ENCODE measurements around the gene NUBP2. TPM values are rescaled to one million over a fixed set of nuclear protein-coding genes. Genes with fewer than 3 reads are reported as not detected.

The NUBP2 gene
- polyA plus RNA-seq, 2 of the 4 experiments (the other 2 are of a cell fraction), result 24.7 to 65.3 TPM

DNA sequence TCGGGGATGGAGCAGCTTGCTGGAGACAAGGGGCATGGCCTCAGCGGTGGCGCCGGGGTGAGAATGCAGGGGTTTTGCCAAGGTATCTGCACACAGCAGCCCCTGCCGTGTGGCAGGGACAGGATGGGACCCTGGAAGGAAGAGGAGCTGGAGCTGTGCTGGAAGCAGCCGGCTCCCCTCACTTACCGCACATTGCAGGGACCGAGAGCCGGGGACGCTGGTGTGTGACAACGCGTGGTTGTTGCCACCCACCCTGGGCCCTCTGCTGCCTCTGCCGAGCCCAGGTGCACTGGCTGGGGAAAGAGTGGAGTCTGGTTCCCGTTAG lies 3.0 kb downstream of the NUBP2 start:
- WGBS (ENCODE audit: missing lambda C conversion rate), result 91% methylated on average over 11 of the region's 14 CpGs
- H3K4me3 ChIP-seq, result no peak overlapping the region
- ATAC-seq (no peak), FAIRE-seq (no peak), DNase-seq (ENCODE audit: low read depth in 1 of 2, low spot score in 1 of 2) (no peak)
- peaks cover 14% of the 10 kb centered on the region; the same call in 2 of the 3 replicates for H3K4me1 ChIP-seq
- TF ChIP-seq RCOR1 (IDR thresholded peaks at IDR 0.05; ENCODE audit: low read depth, low read length), result no peak
- TF ChIP-seq SMC3 (IDR thresholded peaks at IDR 0.05), result no peak
- no peak for TF ChIP-seq HOXA7 (CRISPR knock-in tag; IDR thresholded peaks at IDR 0.05)
- TF ChIP-seq CBX2 (IDR thresholded peaks at IDR 0.05; ENCODE audit: borderline replicate concordance, low read depth), result no peak
- no peak for TF ChIP-seq HDAC2 (IDR thresholded peaks at IDR 0.05)
- TF ChIP-seq NFE2L2 (conservative IDR thresholded peaks at IDR 0.05; ENCODE audit: low read length), result no peak
- TF ChIP-seq FOXS1 (CRISPR knock-in tag; IDR thresholded peaks at IDR 0.05), result no peak
- no peak for TF ChIP-seq USF2 (IDR thresholded peaks at IDR 0.05)
- no peak for TF ChIP-seq CBX8 (IDR thresholded peaks at IDR 0.05)
- TF ChIP-seq EP300 (IDR thresholded peaks at IDR 0.05), result no peak
- TF ChIP-seq RARB (CRISPR knock-in tag; IDR thresholded peaks at IDR 0.05), result no peak
- TF ChIP-seq, protein P1, sequence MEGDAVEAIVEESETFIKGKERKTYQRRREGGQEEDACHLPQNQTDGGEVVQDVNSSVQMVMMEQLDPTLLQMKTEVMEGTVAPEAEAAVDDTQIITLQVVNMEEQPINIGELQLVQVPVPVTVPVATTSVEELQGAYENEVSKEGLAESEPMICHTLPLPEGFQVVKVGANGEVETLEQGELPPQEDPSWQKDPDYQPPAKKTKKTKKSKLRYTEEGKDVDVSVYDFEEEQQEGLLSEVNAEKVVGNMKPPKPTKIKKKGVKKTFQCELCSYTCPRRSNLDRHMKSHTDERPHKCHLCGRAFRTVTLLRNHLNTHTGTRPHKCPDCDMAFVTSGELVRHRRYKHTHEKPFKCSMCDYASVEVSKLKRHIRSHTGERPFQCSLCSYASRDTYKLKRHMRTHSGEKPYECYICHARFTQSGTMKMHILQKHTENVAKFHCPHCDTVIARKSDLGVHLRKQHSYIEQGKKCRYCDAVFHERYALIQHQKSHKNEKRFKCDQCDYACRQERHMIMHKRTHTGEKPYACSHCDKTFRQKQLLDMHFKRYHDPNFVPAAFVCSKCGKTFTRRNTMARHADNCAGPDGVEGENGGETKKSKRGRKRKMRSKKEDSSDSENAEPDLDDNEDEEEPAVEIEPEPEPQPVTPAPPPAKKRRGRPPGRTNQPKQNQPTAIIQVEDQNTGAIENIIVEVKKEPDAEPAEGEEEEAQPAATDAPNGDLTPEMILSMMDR (IDR thresholded peaks at IDR 0.05), result no peak
- TF ChIP-seq HES2 (IDR thresholded peaks at IDR 0.05), result no peak
- no peak for TF ChIP-seq KDM5A (IDR thresholded peaks at IDR 0.05)
- TF ChIP-seq ZC3H11A (IDR thresholded peaks at IDR 0.05), result no peak
- TF ChIP-seq, protein P2, sequence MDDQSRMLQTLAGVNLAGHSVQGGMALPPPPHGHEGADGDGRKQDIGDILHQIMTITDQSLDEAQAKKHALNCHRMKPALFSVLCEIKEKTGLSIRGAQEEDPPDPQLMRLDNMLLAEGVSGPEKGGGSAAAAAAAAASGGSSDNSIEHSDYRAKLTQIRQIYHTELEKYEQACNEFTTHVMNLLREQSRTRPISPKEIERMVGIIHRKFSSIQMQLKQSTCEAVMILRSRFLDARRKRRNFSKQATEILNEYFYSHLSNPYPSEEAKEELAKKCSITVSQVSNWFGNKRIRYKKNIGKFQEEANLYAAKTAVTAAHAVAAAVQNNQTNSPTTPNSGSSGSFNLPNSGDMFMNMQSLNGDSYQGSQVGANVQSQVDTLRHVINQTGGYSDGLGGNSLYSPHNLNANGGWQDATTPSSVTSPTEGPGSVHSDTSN (IDR thresholded peaks at IDR 0.05), result no peak
- no peak for TF ChIP-seq TFCP2L1 (CRISPR knock-in tag; IDR thresholded peaks at IDR 0.05)
- TF ChIP-seq HOXB5 (CRISPR knock-in tag; IDR thresholded peaks at IDR 0.05), result no peak
- TF ChIP-seq, protein P3, sequence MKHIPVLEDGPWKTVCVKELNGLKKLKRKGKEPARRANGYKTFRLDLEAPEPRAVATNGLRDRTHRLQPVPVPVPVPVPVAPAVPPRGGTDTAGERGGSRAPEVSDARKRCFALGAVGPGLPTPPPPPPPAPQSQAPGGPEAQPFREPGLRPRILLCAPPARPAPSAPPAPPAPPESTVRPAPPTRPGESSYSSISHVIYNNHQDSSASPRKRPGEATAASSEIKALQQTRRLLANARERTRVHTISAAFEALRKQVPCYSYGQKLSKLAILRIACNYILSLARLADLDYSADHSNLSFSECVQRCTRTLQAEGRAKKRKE (CRISPR knock-in tag; IDR thresholded peaks at IDR 0.05; ENCODE audit: low read depth), result no peak
- H3K27ac ChIP-seq, result no peak overlapping the region
- no peak overlapping the region for H3K4me2 ChIP-seq
- ChIA-PET POLR2A (no interaction called here), CTCF (interaction anchor here (0.7 to 1.3 kb wide), 3 partner anchors 11 to 78 kb away, joined by 3 to 4 read pairs (median 3); no protein-coding TSS in a partner anchor)
- no peaks in the 10 kb centered on the region for H3K9me3 ChIP-seq

DNA sequence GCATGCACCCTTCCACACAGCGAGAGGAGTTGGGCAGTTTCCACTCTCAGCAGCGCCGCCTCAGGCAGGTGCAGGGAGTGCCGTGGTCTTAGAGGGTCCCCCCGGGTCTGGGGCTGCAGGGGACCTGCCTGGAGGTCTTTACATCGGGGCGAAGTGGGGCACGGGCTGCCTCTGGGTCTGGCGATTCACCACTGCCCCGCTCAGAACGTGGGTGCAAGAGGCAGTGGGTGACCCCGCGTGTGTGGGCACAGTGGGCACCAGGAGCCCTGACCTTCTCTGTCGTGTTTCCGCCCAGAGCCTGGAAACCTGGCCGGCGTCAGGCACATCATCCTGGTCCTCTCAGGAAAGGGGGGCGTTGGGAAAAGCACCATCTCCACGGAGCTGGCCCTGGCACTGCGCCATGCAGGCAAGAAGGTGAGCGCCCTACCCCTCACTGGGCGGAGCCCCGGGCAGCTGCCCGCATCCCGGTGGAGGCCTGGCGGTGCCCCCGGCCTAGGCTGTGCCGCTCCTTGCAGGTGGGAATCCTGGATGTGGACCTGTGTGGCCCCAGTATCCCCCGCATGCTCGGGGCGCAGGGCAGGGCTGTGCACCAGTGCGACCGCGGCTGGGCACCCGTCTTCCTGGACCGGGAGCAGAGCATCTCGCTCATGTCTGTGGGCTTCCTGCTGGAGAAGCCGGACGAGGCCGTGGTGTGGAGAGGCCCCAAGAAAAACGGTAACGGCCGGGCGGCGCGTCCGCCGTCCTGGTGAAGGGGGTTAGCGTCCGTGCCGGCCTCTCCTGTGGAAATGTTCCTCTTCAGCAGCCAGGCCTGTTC lies 3.7 kb downstream of the NUBP2 start:
- Histone ChIP-seq H3K4me1 (peaks cover 7% of the 10 kb centered on the region; the same call in 2 of the 3 replicates), H3K9me3 (no peaks in the 10 kb centered on the region), H3K4me3 (no peak overlapping the region), H3K27ac (no peak overlapping the region), H3K4me2 (no peak overlapping the region)
- no peak for DNase-seq (ENCODE audit: low read depth in 1 of 2, low spot score in 1 of 2)
- no peak for ATAC-seq
- no peak for FAIRE-seq
- WGBS (ENCODE audit: missing lambda C conversion rate), result 91% methylated on average over 40 of the region's 51 CpGs
- no peak for TF ChIP-seq HOXB13 (CRISPR knock-in tag; IDR thresholded peaks at IDR 0.05; ENCODE audit: low read depth)
- TF ChIP-seq ESRRA (IDR thresholded peaks at IDR 0.05; ENCODE audit: borderline replicate concordance, low read length), result no peak
- TF ChIP-seq EHMT2 (IDR thresholded peaks at IDR 0.05; ENCODE audit: low read depth), result no peak
- ChIA-PET CTCF (interaction anchor here (0.7 to 1.0 kb wide), 2 partner anchors 22 to 77 kb away, joined by 3 read pairs; no protein-coding TSS in a partner anchor), POLR2A (no interaction called here)

Data from A549 (cell line).